DOHH2 (cell line): ENCODE measurements around the gene ACAA1.

Experiments used
- EZH2phosphoT487 ChIP-seq: fragments of 200-600 bp; sonication (generic); IDR thresholded peaks from 2 replicates; pipeline ENCODE4 v1.6.1; 2017; ENCODE audit warnings: borderline replicate concordance, mild to moderate bottlenecking, antibody characterized with exemption, low read length, moderate library complexity, mixed read lengths
- TF ChIP-seq, protein P1 (sequence below): fragments of 200-600 bp; sonication (generic); IDR thresholded peaks from one replicate; pipeline ENCODE4 v1.5.1; 2014; ENCODE audit warnings: antibody characterized with exemption, mild to moderate bottlenecking, low read depth, low read length; ENCODE audit not compliant: poor library complexity, severe bottlenecking

DNA sequence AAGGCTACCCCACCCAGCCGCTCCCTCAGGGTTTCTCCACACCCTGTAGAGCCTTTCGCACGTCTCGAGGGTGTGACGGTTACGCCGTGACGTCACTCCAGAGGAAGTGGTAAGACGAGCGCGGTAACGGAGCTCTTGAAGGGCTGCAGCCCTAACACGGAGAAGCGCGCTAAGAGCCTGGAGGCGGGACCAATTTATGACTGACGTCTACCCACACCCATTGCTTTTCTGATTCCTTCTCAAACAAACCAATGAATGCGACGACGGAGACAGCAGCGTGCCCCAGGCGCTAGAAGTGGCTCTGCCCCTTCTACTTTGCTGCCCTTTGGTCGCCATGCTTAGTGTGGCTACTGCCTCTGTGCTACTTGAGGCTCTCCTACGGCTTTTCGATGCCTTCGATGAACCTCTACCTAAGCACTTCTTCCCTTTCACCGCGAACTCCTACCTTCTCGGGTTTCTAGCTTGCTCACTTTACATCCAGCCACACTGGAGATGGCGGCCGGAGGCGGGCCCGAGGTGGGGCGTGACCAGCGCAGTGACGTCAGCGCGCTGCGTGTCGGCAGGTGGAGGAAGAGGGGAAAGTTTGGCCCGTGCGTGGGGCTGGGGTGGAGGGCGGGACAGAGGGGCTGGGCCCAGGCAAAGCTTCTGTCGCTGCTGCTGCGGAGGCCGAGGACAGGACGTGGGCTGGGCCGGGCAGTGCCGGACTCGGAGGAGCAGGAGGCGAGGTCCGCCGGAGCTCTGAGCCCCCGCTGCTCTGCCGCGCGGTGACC lies 28.2 kb upstream of the ACAA1 start, which contains the start of gene OXSR1:
- TF ChIP-seq, protein P1, sequence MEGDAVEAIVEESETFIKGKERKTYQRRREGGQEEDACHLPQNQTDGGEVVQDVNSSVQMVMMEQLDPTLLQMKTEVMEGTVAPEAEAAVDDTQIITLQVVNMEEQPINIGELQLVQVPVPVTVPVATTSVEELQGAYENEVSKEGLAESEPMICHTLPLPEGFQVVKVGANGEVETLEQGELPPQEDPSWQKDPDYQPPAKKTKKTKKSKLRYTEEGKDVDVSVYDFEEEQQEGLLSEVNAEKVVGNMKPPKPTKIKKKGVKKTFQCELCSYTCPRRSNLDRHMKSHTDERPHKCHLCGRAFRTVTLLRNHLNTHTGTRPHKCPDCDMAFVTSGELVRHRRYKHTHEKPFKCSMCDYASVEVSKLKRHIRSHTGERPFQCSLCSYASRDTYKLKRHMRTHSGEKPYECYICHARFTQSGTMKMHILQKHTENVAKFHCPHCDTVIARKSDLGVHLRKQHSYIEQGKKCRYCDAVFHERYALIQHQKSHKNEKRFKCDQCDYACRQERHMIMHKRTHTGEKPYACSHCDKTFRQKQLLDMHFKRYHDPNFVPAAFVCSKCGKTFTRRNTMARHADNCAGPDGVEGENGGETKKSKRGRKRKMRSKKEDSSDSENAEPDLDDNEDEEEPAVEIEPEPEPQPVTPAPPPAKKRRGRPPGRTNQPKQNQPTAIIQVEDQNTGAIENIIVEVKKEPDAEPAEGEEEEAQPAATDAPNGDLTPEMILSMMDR = no peak
- no peak for TF ChIP-seq EZH2phosphoT487
